ENCODE measurements around the gene ALKBH1.

GRCh38 chr14:77641534-77642341, 66.1 kb downstream of the ALKBH1 start:
- TF ChIP-seq CTCF (IDR thresholded peaks at IDR 0.05; ENCODE audit: borderline replicate concordance, extremely low read depth, low read length, poor library complexity, severe bottlenecking) (no peak), EZH2 (IDR thresholded peaks at IDR 0.05; ENCODE audit: borderline replicate concordance, low read depth, low read length, severe bottlenecking) (no peak)

Data from DND-41 (cell line).